NCI-H2196 (cell line): ENCODE data around the gene SRSF9.

Experiments
- DNase-seq: peaks from one replicate; lab custom pipeline; 2025; ENCODE audit not compliant: unreplicated experiment; lab: John Stamatoyannopoulos, UW

SRSF9 gene

GRCh38 chr12:120413901-120414695 lies 55.5 kb downstream of the SRSF9 start:
- DNase-seq = peak; percentile 29

GRCh38 chr12:120412421-120412820 lies 57.1 kb downstream of the SRSF9 start:
- DNase-seq = no peak
